B cell (primary cell): ENCODE measurements around the gene ACCS. TPM values are rescaled to one million over a fixed set of nuclear protein-coding genes. Genes with fewer than 3 reads are reported as not detected.

Experiments
- ATAC-seq: fragments of 200-7000 bp; cut with Tn5 transposase; one replicate; pipeline ENCODE4 v1.10.0; 2021; ENCODE audit warnings: low read depth, mild to moderate bottlenecking, moderate number of reproducible peaks, moderate library complexity
- CTCF ChIA-PET: fragments of 350-600 bp; sonication (Branson Sonifier 250); formaldehyde crosslinking; loops from one replicate; lab custom pipeline; 2021; ENCODE audit warnings: antibody characterized with exemption, inconsistent platforms; lab: Charles Lee
- POLR2A ChIA-PET: fragments of 350-600 bp; sonication (Branson Sonifier 250); formaldehyde crosslinking; loops from one replicate; lab custom pipeline; 2021; ENCODE audit warnings: antibody characterized with exemption; lab: Charles Lee
- DNase-seq: peaks from one replicate; pipeline ENCODE4 v3.0.0; 2013
- H2AFZ ChIP-seq: 2 replicates; pipeline ENCODE4 v1.6.1; 2012; ENCODE audit warnings: mild to moderate bottlenecking, low read depth, low read length; ENCODE audit not compliant: insufficient read depth, poor library complexity, severe bottlenecking
- H3K27ac ChIP-seq, 2 donors: 1 replicate in 1 of 2; 2 replicates in 1 of 2; pipeline ENCODE4 v1.5.1; 2012 to 2013; ENCODE audit warnings: low read length in 2 of 2, mild to moderate bottlenecking in 2 of 2, moderate library complexity in 1 of 2
- H3K27me3 ChIP-seq, 4 experiments: fragments of 200-600 bp in 1 of 4; sonication (generic) in 1 of 4; replicated peaks in 1 of 4; 1 replicate in 2 of 4; 2 replicates in 2 of 4; pipeline versions ENCODE4 v1.6.1 to v1.7.0; 2013 to 2016; ENCODE audit warnings: low read length in 3 of 4, mild to moderate bottlenecking in 2 of 4, mixed read lengths in 1 of 4, moderate library complexity in 1 of 4; ENCODE audit not compliant: insufficient read depth in 4 of 4, control insufficient read depth in 3 of 4; ENCODE audit errors: control extremely low read depth in 1 of 4
- H3K36me3 ChIP-seq, 2 experiments: replicated peaks in 1 of 2; 1 replicate in 1 of 2; 2 replicates in 1 of 2; pipeline versions ENCODE4 v1.6.1 to v1.7.1; 2013; ENCODE audit warnings: low read length in 1 of 2; ENCODE audit not compliant: insufficient read depth in 2 of 2, control insufficient read depth in 1 of 2; ENCODE audit errors: control extremely low read depth in 1 of 2, extremely low read depth in 1 of 2
- H3K4me1 ChIP-seq, 2 donors: fragments of 200-600 bp in 1 of 2; sonication (generic) in 1 of 2; 1 replicate in 1 of 2; 2 replicates in 1 of 2; pipeline versions ENCODE4 v1.5.1 to v1.6.1; 2013 to 2017; ENCODE audit warnings: low read length in 2 of 2; ENCODE audit not compliant: control insufficient read depth in 2 of 2, insufficient read depth in 2 of 2
- H3K4me2 ChIP-seq: replicated peaks from 2 replicates; pipeline ENCODE3; 2012; ENCODE audit warnings: mild to moderate bottlenecking, low read depth, low read length; ENCODE audit not compliant: poor library complexity, severe bottlenecking
- H3K4me3 ChIP-seq, 5 experiments: fragments of 200-600 bp in 1 of 5; sonication (generic) in 1 of 5; 1 replicate in 3 of 5; 2 replicates in 2 of 5; pipeline versions ENCODE4 v1.5.1 to v1.7.0; 2011 to 2016; ENCODE audit warnings: low read length in 4 of 5, mild to moderate bottlenecking in 4 of 5, low read depth in 2 of 5, control low read depth in 1 of 5, moderate library complexity in 1 of 5; ENCODE audit not compliant: insufficient read depth in 1 of 5; ENCODE audit errors: control extremely low read depth in 1 of 5, extremely low read depth in 1 of 5
- H3K79me2 ChIP-seq: fragments of 200-600 bp; sonication (generic); one replicate; pipeline ENCODE4 v1.6.0; 2016; ENCODE audit warnings: low read length; ENCODE audit not compliant: control insufficient read depth, insufficient read depth
- H3K9ac ChIP-seq: fragments of 200-600 bp; sonication (generic); 2 replicates; pipeline ENCODE4 v1.6.1; 2017; ENCODE audit warnings: mild to moderate bottlenecking, low read length, moderate library complexity
- H3K9me3 ChIP-seq, 3 donors: one replicate each; pipeline versions ENCODE4 v1.6.1 to v1.7.1; 2013; ENCODE audit warnings: low read length in 2 of 3; ENCODE audit not compliant: control insufficient read depth in 2 of 3, insufficient read depth in 1 of 3; ENCODE audit errors: control extremely low read depth in 1 of 3
- H4K20me1 ChIP-seq: 2 replicates; pipeline ENCODE4 v1.6.0; 2012; ENCODE audit warnings: mild to moderate bottlenecking, low read length; ENCODE audit not compliant: insufficient read depth, control insufficient read depth, poor library complexity, severe bottlenecking
- H3K27ac Mint-ChIP-seq: one replicate; pipeline ENCODE4 v1.8.0; 2021; ENCODE audit warnings: mixed read lengths
- H3K27me3 Mint-ChIP-seq: one replicate; pipeline ENCODE4 v1.8.0; 2021; ENCODE audit warnings: mixed read lengths
- H3K4me1 Mint-ChIP-seq: one replicate; pipeline ENCODE4 v1.8.0; 2021; ENCODE audit warnings: mixed read lengths
- H3K4me3 Mint-ChIP-seq: one replicate; pipeline ENCODE4 v1.8.0; 2021; ENCODE audit warnings: mixed read lengths
- H3K9me3 Mint-ChIP-seq: one replicate; pipeline ENCODE4 v1.8.0; 2022; ENCODE audit warnings: mixed read lengths; ENCODE audit not compliant: insufficient read depth
- CTCF ChIP-seq: fragments of 200-600 bp; IDR thresholded peaks from one replicate; pipeline ENCODE4 v1.8.0; 2022; ENCODE audit warnings: antibody characterized with exemption, mild to moderate bottlenecking
- EZH2 ChIP-seq: IDR thresholded peaks from 2 replicates; pipeline ENCODE4 v1.6.1; 2012; ENCODE audit warnings: borderline replicate concordance, low read depth, mild to moderate bottlenecking, moderate library complexity, low read length; ENCODE audit not compliant: insufficient read depth, poor library complexity, severe bottlenecking
- WGBS: methylation state at CpG from one replicate; pipeline ENCODE4 v1.1.5; 2013; ENCODE audit warnings: missing lambda C conversion rate; ENCODE audit not compliant: insufficient coverage; 5-methylcytosine and 5-hydroxymethylcytosine counted together
- intact Hi-C: fragments of 100-400 bp; cut with micrococcal nuclease; formaldehyde crosslinking; loops from one replicate; pipeline ENCODE4 v1.10.0; 2022
- polyA plus RNA-seq: library from polyadenylated mRNA; depleted of rRNA; stranded (reverse); fragments of >200 nt; gene quantifications from 2 replicates; pipeline ENCODE4 v1.2.3, GENCODE V29; 2012
- total RNA-seq, 2 donors: library from RNA; stranded (reverse); fragments of 120-200 nt in 1 of 2; gene quantifications; 1 replicate in 1 of 2; 2 replicates in 1 of 2; pipeline versions ENCODE4 v1.2.3 to v1.2.4, GENCODE V29; 2013 to 2022

ACCS gene
- total and polyA plus RNA-seq, 2 donors (not counting 1 experiment from before 2014, with no cell fraction given) = 59.5 to 63.2 TPM

- no peak overlapping the region for H3K27ac ChIP-seq
- ChIA-PET CTCF (no interaction called here), POLR2A (no interaction called here)
- no peak for TF ChIP-seq CTCF
- TF ChIP-seq EZH2 = no peak
- H3K4me3 ChIP-seq = no peak overlapping the region
- H3K9ac ChIP-seq = no peak overlapping the region
- Mint-ChIP-seq H3K27ac (no peak overlapping the region), H3K4me3 (no peak overlapping the region), H3K4me1 (no peaks in the 10 kb centered on the region), H3K27me3 (peaks cover 9% of the 10 kb centered on the region), H3K9me3 (peaks cover 7% of the 10 kb centered on the region)
- no peak overlapping the region for H3K4me2 ChIP-seq
- DNase-seq (no peak), ATAC-seq (no peak)
- intact Hi-C loops = no loop called here
- H3K4me1 ChIP-seq = no peaks in the 10 kb centered on the region
- H2AFZ ChIP-seq = no peak overlapping the region
- 27% methylated on average over 4 of the region's 4 CpGs for WGBS
- H3K9me3 ChIP-seq = peaks cover 0 to 3% (median 0%) of the 10 kb centered on the region in 3 donors
- H3K27me3 ChIP-seq = no peaks in the 10 kb centered on the region
- no peaks in the 10 kb centered on the region for H3K36me3 ChIP-seq
- H4K20me1 ChIP-seq = no peaks in the 10 kb centered on the region
- H3K79me2 ChIP-seq = no peaks in the 10 kb centered on the region
Observed at GRCh38 chr11:44018127-44018521, 47.9 kb upstream of the ACCS start.

- 55% methylated on average over 2 of the region's 2 CpGs for WGBS
- Histone ChIP-seq H3K27me3 (no peaks in the 10 kb centered on the region), H3K9me3 (peaks cover 0 to 3% (median 0%) of the 10 kb centered on the region in 3 donors), H3K9ac (no peak overlapping the region), H4K20me1 (no peaks in the 10 kb centered on the region), H3K4me2 (no peak overlapping the region), H2AFZ (no peak overlapping the region), H3K79me2 (no peaks in the 10 kb centered on the region), H3K27ac (no peak overlapping the region), H3K4me3 (no peak overlapping the region), H3K4me1 (no peaks in the 10 kb centered on the region), H3K36me3 (no peaks in the 10 kb centered on the region)
- DNase-seq (no peak), ATAC-seq (no peak)
- no peak for TF ChIP-seq EZH2
- peaks cover 12% of the 10 kb centered on the region for H3K27me3 Mint-ChIP-seq
- no peaks in the 10 kb centered on the region for H3K4me1 Mint-ChIP-seq
- CTCF ChIA-PET = no interaction called here
- H3K9me3 Mint-ChIP-seq = peaks cover 7% of the 10 kb centered on the region
- POLR2A ChIA-PET = no interaction called here
- no peak overlapping the region for H3K4me3 Mint-ChIP-seq
- H3K27ac Mint-ChIP-seq = no peak overlapping the region
- intact Hi-C loops = no loop called here
Observed at GRCh38 chr11:44018829-44019228, 47.2 kb upstream of the ACCS start.
